NCI-H1092 treated with DMSO at 0.1 percent for 48 hours (cell line): ENCODE data around the gene SCUBE1.

Source experiments
- DNase-seq: peaks from one replicate; lab custom pipeline; 2025; lab: John Stamatoyannopoulos, UW

Gene SCUBE1

GRCh38 chr22:43343262-43343669 is at the start of gene SCUBE1:
SCUBE1 (minus strand) TSS chr22:43343372; CDS start chr22:43343261, 111 bp downstream.
- peak; percentile 6 for DNase-seq

- no peak for DNase-seq
These were observed 49.3 kb upstream of the SCUBE1 start for GRCh38 chr22:43392385-43392989.

GRCh38 chr22:43391306-43391705 is 48.1 kb upstream of the SCUBE1 start:
- no peak for DNase-seq

GRCh38 chr22:43390872-43391271 is 47.7 kb upstream of the SCUBE1 start:
- DNase-seq: no peak

GRCh38 chr22:43390166-43390565 is 47.0 kb upstream of the SCUBE1 start:
- DNase-seq: no peak

- no peak for DNase-seq
These were observed 46.2 kb upstream of the SCUBE1 start for GRCh38 chr22:43389227-43389836.

GRCh38 chr22:43388420-43388851 is 45.3 kb upstream of the SCUBE1 start:
- peak; percentile 10 for DNase-seq

GRCh38 chr22:43387815-43388214 is 44.6 kb upstream of the SCUBE1 start:
- no peak for DNase-seq

- DNase-seq: peak; percentile 60
These were observed 42.8 kb upstream of the SCUBE1 start for GRCh38 chr22:43385770-43386641.

GRCh38 chr22:43384863-43385262 is 41.7 kb upstream of the SCUBE1 start:
- no peak for DNase-seq

GRCh38 chr22:43381693-43382092 is 38.5 kb upstream of the SCUBE1 start:
- no peak for DNase-seq

GRCh38 chr22:43377896-43378704 is 34.9 kb upstream of the SCUBE1 start:
- peak; percentile 49 for DNase-seq

- DNase-seq: no peak
These were observed 34.4 kb upstream of the SCUBE1 start for GRCh38 chr22:43377548-43377895.

- no peak for DNase-seq
These were observed 33.8 kb upstream of the SCUBE1 start for GRCh38 chr22:43376765-43377547.

GRCh38 chr22:43375951-43376455 is 32.8 kb upstream of the SCUBE1 start:
- DNase-seq: no peak

- DNase-seq: no peak
These were observed 26.9 kb upstream of the SCUBE1 start for GRCh38 chr22:43370036-43370435.

GRCh38 chr22:43365715-43366440 is 22.7 kb upstream of the SCUBE1 start:
- no peak for DNase-seq

GRCh38 chr22:43364169-43364435 is 20.9 kb upstream of the SCUBE1 start:
- no peak for DNase-seq

GRCh38 chr22:43363315-43364168 is 20.4 kb upstream of the SCUBE1 start:
- no peak for DNase-seq

- DNase-seq: no peak
These were observed 17.4 kb upstream of the SCUBE1 start for GRCh38 chr22:43360576-43360975.
